GM19438 (cell line): Measurements from ENCODE around the gene UGT1A6.

Experiments
- ATAC-seq: cut with Tn5 transposase; IDR thresholded peaks from one replicate; pipeline ENCODE4 v1.9.1; 2021; ENCODE audit warnings: low read depth; ENCODE audit not compliant: unreplicated experiment

Gene UGT1A6

GRCh38 chr2:233798335-233799086 is 105.8 kb downstream of the UGT1A6 start:
- ATAC-seq = no peak

GRCh38 chr2:233799087-233799665 is 106.5 kb downstream of the UGT1A6 start:
- ATAC-seq = no peak

- no peak for ATAC-seq
Observed at GRCh38 chr2:233799716-233800115, 107.0 kb downstream of the UGT1A6 start.

GRCh38 chr2:233800208-233800607 is 107.5 kb downstream of the UGT1A6 start:
- ATAC-seq = no peak

- ATAC-seq = no peak
Observed at GRCh38 chr2:233801357-233802131, 108.9 kb downstream of the UGT1A6 start.

GRCh38 chr2:233802132-233802815 is 109.6 kb downstream of the UGT1A6 start:
- no peak for ATAC-seq

- no peak for ATAC-seq
Observed at GRCh38 chr2:233803292-233803911, 110.7 kb downstream of the UGT1A6 start.

GRCh38 chr2:233803994-233804393 is 111.3 kb downstream of the UGT1A6 start:
- no peak for ATAC-seq

- no peak for ATAC-seq
Observed at GRCh38 chr2:233807215-233807865, 114.7 kb downstream of the UGT1A6 start.

- no peak for ATAC-seq
Observed at GRCh38 chr2:233807966-233808935, 115.6 kb downstream of the UGT1A6 start.

GRCh38 chr2:233810385-233810784 is 117.7 kb downstream of the UGT1A6 start:
- ATAC-seq = no peak

- ATAC-seq = no peak
Observed at GRCh38 chr2:233811087-233811486, 118.4 kb downstream of the UGT1A6 start.

GRCh38 chr2:233811732-233812131 is 119.0 kb downstream of the UGT1A6 start:
- ATAC-seq = no peak

GRCh38 chr2:233813236-233814055 is 120.8 kb downstream of the UGT1A6 start:
- no peak for ATAC-seq

GRCh38 chr2:233814056-233814835 is 121.6 kb downstream of the UGT1A6 start:
- no peak for ATAC-seq

- ATAC-seq = no peak
Observed at GRCh38 chr2:233815861-233816260, 123.2 kb downstream of the UGT1A6 start.

GRCh38 chr2:233816334-233816733 is 123.6 kb downstream of the UGT1A6 start:
- no peak for ATAC-seq
